HFFc6 (cell line): ENCODE data around the gene TAAR2. TPM values are rescaled to one million over a fixed set of nuclear protein-coding genes. Genes with fewer than 3 reads are reported as not detected.

Experiments used
- DNase-seq: peaks from one replicate; pipeline ENCODE4 v3.0.0-alpha.2; 2018
- H3K27ac Mint-ChIP-seq: 2 replicates; pipeline ENCODE4 v1.8.0; 2020; ENCODE audit warnings: mild to moderate bottlenecking, mixed read lengths
- H3K27me3 Mint-ChIP-seq: 2 replicates; pipeline ENCODE4 v1.8.0; 2021; ENCODE audit warnings: mild to moderate bottlenecking, moderate library complexity, mixed read lengths; ENCODE audit not compliant: insufficient read depth
- H3K36me3 Mint-ChIP-seq: 2 replicates; pipeline ENCODE4 v1.8.0; 2021; ENCODE audit warnings: low read depth, mixed read lengths
- H3K4me1 Mint-ChIP-seq: 2 replicates; pipeline ENCODE4 v1.8.0; 2020; ENCODE audit warnings: low read depth, mixed read lengths
- H3K4me3 Mint-ChIP-seq: 2 replicates; pipeline ENCODE4 v1.8.0; 2020; ENCODE audit warnings: mild to moderate bottlenecking, moderate library complexity, mixed read lengths
- H3K9me3 Mint-ChIP-seq: 2 replicates; pipeline ENCODE4 v1.8.0; 2020; ENCODE audit warnings: mild to moderate bottlenecking, mixed read lengths
- total RNA-seq, 6 experiments: library from RNA; stranded (reverse); fragmentation: NEBNext Ultra II Directional; extraction: Animal tissue kit (Norgen Biotek cat#: 25700); gene quantifications; 2 replicates in 1 of 6; 3 replicates in 5 of 6; pipeline ENCODE4 v1.2.3, GENCODE V29; 2021
- TF ChIP-seq, protein P1 (sequence below): fragments of 200-600 bp; sonication (generic); IDR thresholded peaks from 2 replicates; pipeline ENCODE4 v1.5.0; 2021; ENCODE audit warnings: antibody characterized with exemption, mild to moderate bottlenecking

The TAAR2 gene
- total RNA-seq, 6 experiments from 2014 or later, result not detected

DNA sequence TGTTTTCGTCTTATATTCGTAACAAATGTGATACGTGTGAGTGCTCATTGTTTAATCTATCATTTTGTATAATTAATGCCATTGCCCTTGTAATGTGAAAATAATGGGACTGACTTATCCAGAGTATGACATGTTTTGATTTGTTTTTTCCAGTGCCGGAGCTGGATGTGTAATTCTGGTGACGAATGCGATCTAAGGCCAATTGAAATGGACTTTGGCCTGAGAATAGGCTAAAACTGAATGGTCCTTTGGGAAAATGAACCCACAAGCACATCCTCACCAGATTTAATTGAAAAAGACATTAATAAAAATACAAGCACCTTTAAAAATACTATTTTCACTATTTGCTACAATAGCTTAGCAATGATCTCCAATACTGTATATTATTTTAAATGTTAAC is 27.9 kb downstream of the TAAR2 start:
- Mint-ChIP-seq H3K27ac (no peak overlapping the region), H3K4me1 (no peaks in the 10 kb centered on the region)
- DNase-seq, result no peak

DNA sequence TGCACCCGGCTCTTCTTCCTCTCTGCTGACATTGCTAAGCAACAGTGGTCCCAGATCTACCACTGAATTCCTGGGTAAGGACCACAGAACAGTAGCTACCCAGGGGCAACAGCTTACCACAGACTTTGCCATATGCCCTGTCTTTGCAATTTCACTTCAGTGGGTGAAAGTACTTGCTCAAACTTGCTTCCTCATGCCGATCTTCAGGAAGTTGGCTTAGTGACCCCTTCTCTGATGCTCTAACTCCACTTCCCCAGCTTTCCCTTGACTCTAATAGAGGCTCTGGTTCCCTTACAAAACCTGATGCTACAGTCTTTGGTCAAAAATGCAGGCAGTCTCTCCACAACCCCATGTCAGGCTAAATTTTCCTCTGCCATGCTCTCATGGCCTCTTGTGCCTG is 31.2 kb downstream of the TAAR2 start:
- TF ChIP-seq, protein P1, sequence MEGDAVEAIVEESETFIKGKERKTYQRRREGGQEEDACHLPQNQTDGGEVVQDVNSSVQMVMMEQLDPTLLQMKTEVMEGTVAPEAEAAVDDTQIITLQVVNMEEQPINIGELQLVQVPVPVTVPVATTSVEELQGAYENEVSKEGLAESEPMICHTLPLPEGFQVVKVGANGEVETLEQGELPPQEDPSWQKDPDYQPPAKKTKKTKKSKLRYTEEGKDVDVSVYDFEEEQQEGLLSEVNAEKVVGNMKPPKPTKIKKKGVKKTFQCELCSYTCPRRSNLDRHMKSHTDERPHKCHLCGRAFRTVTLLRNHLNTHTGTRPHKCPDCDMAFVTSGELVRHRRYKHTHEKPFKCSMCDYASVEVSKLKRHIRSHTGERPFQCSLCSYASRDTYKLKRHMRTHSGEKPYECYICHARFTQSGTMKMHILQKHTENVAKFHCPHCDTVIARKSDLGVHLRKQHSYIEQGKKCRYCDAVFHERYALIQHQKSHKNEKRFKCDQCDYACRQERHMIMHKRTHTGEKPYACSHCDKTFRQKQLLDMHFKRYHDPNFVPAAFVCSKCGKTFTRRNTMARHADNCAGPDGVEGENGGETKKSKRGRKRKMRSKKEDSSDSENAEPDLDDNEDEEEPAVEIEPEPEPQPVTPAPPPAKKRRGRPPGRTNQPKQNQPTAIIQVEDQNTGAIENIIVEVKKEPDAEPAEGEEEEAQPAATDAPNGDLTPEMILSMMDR, result no peak
- H3K27me3 Mint-ChIP-seq, result peaks cover 5% of the 10 kb centered on the region
- H3K27ac Mint-ChIP-seq, result no peak overlapping the region
- H3K9me3 Mint-ChIP-seq, result no peaks in the 10 kb centered on the region
- no peak for DNase-seq
- H3K4me1 Mint-ChIP-seq, result no peaks in the 10 kb centered on the region
- H3K4me3 Mint-ChIP-seq, result no peak overlapping the region
- H3K36me3 Mint-ChIP-seq, result no peaks in the 10 kb centered on the region

More for the DNA sequence above, 27.9 kb downstream of the TAAR2 start:
- H3K4me3 Mint-ChIP-seq, result no peak overlapping the region
- TF ChIP-seq, protein P1, result no peak
- no peaks in the 10 kb centered on the region for H3K36me3 Mint-ChIP-seq
- peaks cover 8% of the 10 kb centered on the region for H3K27me3 Mint-ChIP-seq
- H3K9me3 Mint-ChIP-seq, result no peaks in the 10 kb centered on the region

GRCh38 chr6:132590362-132590761 is 33.7 kb downstream of the TAAR2 start:
- DNase-seq, result no peak
- no peak overlapping the region for H3K4me3 Mint-ChIP-seq
- peaks cover 5% of the 10 kb centered on the region for H3K27me3 Mint-ChIP-seq
- TF ChIP-seq, protein P1, result no peak
- no peaks in the 10 kb centered on the region for H3K4me1 Mint-ChIP-seq
- H3K9me3 Mint-ChIP-seq, result no peaks in the 10 kb centered on the region
- H3K27ac Mint-ChIP-seq, result no peak overlapping the region
- H3K36me3 Mint-ChIP-seq, result no peaks in the 10 kb centered on the region

- H3K4me3 Mint-ChIP-seq, result no peak within 1 kb of the TSS
- H3K27me3 Mint-ChIP-seq, result no peaks in the 10 kb centered on the region; the same call in 1 of the 2 replicates
- no peak for DNase-seq
- no peak within 1 kb of the TSS for H3K27ac Mint-ChIP-seq
- no peaks in the 10 kb centered on the region for H3K36me3 Mint-ChIP-seq
- no peaks in the 10 kb centered on the region for H3K9me3 Mint-ChIP-seq
- TF ChIP-seq, protein P1, result no peak
- no peaks in the 10 kb centered on the region for H3K4me1 Mint-ChIP-seq
These were observed 34.6 kb downstream of the TAAR2 start, which contains the start of gene TAAR5 for GRCh38 chr6:132589454-132589853. TSS of gene TAAR5 (minus strand) at chr6:132589741. CDS start at chr6:132589686, 55 bp downstream.

- TF ChIP-seq, protein P1, result no peak
- H3K9me3 Mint-ChIP-seq, result no peaks in the 10 kb centered on the region
- no peak overlapping the region for H3K4me3 Mint-ChIP-seq
- no peaks in the 10 kb centered on the region for H3K4me1 Mint-ChIP-seq
- H3K27me3 Mint-ChIP-seq, result no peaks in the 10 kb centered on the region; the same call in 1 of the 2 replicates
- no peaks in the 10 kb centered on the region for H3K36me3 Mint-ChIP-seq
- DNase-seq, result no peak
- H3K27ac Mint-ChIP-seq, result no peak overlapping the region
These were observed 36.7 kb downstream of the TAAR2 start for GRCh38 chr6:132587424-132587823.

- no peak for DNase-seq
- no peaks in the 10 kb centered on the region for H3K4me1 Mint-ChIP-seq
- H3K27me3 Mint-ChIP-seq, result peaks cover 3% of the 10 kb centered on the region; the same call in 1 of the 2 replicates
- H3K36me3 Mint-ChIP-seq, result no peaks in the 10 kb centered on the region
- no peaks in the 10 kb centered on the region for H3K9me3 Mint-ChIP-seq
- TF ChIP-seq, protein P1, result no peak
- no peak overlapping the region for H3K27ac Mint-ChIP-seq
- no peak overlapping the region for H3K4me3 Mint-ChIP-seq
These were observed 39.4 kb downstream of the TAAR2 start for GRCh38 chr6:132584698-132585097.
